Tibial artery (tissue), 4 donors: ENCODE data around the gene MEN1.

Experiments
- DNase-seq, 2 donors: peaks; one replicate each; pipeline ENCODE4 v3.0.0-alpha.2; 2019
- H3K27ac ChIP-seq, 2 donors: fragments of 200-600 bp; sonication (generic) in 1 of 2; 1 replicate in 1 of 2; 2 replicates in 1 of 2; pipeline ENCODE4 v1.5.1; 2018 to 2019; ENCODE audit warnings: mild to moderate bottlenecking in 1 of 2
- H3K27me3 ChIP-seq, 2 donors: fragments of 200-600 bp; sonication (generic) in 1 of 2; one replicate each; pipeline versions ENCODE4 v1.5.1 to v1.6.0; 2016 to 2019
- H3K36me3 ChIP-seq, 3 donors: fragments of 200-600 bp; sonication (generic) in 2 of 3; one replicate each; pipeline ENCODE4 v1.5.1; 2016 to 2019; ENCODE audit warnings: mild to moderate bottlenecking in 2 of 3
- H3K4me1 ChIP-seq, 4 donors: fragments of 200-600 bp; sonication (generic) in 2 of 4; 1 replicate in 3 of 4; 2 replicates in 1 of 4; pipeline ENCODE4 v1.5.1; 2016 to 2019
- H3K4me3 ChIP-seq, 2 donors: fragments of 200-600 bp; sonication (generic) in 1 of 2; 1 replicate in 1 of 2; 2 replicates in 1 of 2; pipeline ENCODE4 v1.5.1; 2018 to 2019; ENCODE audit warnings: mild to moderate bottlenecking in 2 of 2
- H3K9me3 ChIP-seq, 3 donors: fragments of 200-600 bp; sonication (generic) in 1 of 3; one replicate each; pipeline ENCODE4 v1.5.1; 2016 to 2019
- CTCF ChIP-seq, 2 experiments: fragments of 200-600 bp in 1 of 2; fragments of 450-650 bp in 1 of 2; IDR thresholded peaks; one replicate each; pipeline ENCODE4 v1.5.1; 2017 to 2019; ENCODE audit warnings: antibody characterized with exemption in 2 of 2, mild to moderate bottlenecking in 1 of 2, moderate library complexity in 1 of 2
- intact Hi-C: fragments of 100-400 bp; cut with DNase I; formaldehyde crosslinking; loops from one replicate; pipeline ENCODE4 v1.15.0; 2023; ENCODE audit warnings: low total_unique reads

Gene MEN1

GRCh38 chr11:64810271-64810890, at the start of gene MEN1:
MEN1 (minus strand) TSS chr11:64810551; CDS start chr11:64810109, 442 bp downstream.
- H3K4me3 ChIP-seq, result peak within 1 kb of the TSS; percentile 86 to 96
- H3K27ac ChIP-seq, result peak within 1 kb of the TSS; percentile 70 to 86
- H3K4me1 ChIP-seq, result peaks cover 0 to 17% (median 9%) of the 10 kb centered on the region in 4 donors
- TF ChIP-seq CTCF (IDR thresholded peaks at IDR 0.05), result no peak
- intact Hi-C loops, result no loop called here
- DNase-seq, result peak; percentile 97 to 99
- H3K27me3 ChIP-seq, result no peaks in the 10 kb centered on the region
- H3K36me3 ChIP-seq, result peaks cover 0 to 26% (median 12%) of the 10 kb centered on the region in 3 donors
- no peaks in the 10 kb centered on the region for H3K9me3 ChIP-seq

- intact Hi-C loops, result no loop called here
- H3K27me3 ChIP-seq, result no peaks in the 10 kb centered on the region
- H3K36me3 ChIP-seq, result peaks cover 16 to 31% (median 22%) of the 10 kb centered on the region in 3 donors
- peaks cover 6 to 97% (median 85%) of the 10 kb centered on the region in 4 donors for H3K4me1 ChIP-seq
- H3K27ac ChIP-seq, result peak overlapping the region; percentile 82 to 97
- TF ChIP-seq CTCF (IDR thresholded peaks at IDR 0.05), result no peak
- DNase-seq, result no peak
- H3K9me3 ChIP-seq, result no peaks in the 10 kb centered on the region
- no peak overlapping the region for H3K4me3 ChIP-seq
Measured at GRCh38 chr11:64859542-64860414, 49.4 kb upstream of the MEN1 start.

GRCh38 chr11:64858467-64859263, 48.3 kb upstream of the MEN1 start:
- no peak for TF ChIP-seq CTCF (IDR thresholded peaks at IDR 0.05)
- H3K36me3 ChIP-seq, result peaks cover 26 to 42% (median 32%) of the 10 kb centered on the region in 3 donors
- H3K4me3 ChIP-seq, result no peak overlapping the region
- peaks cover 6 to 98% (median 84%) of the 10 kb centered on the region in 4 donors for H3K4me1 ChIP-seq
- no peak for DNase-seq
- intact Hi-C loops, result no loop called here
- H3K27ac ChIP-seq, result peak overlapping the region; percentile 82 to 97
- no peaks in the 10 kb centered on the region for H3K9me3 ChIP-seq
- no peaks in the 10 kb centered on the region for H3K27me3 ChIP-seq

- peak overlapping the region; percentile 82 to 97 for H3K27ac ChIP-seq
- H3K36me3 ChIP-seq, result peaks cover 37 to 54% (median 41%) of the 10 kb centered on the region in 3 donors
Measured at GRCh38 chr11:64857485-64857884, 47.1 kb upstream of the MEN1 start.

More at GRCh38 chr11:64857485-64857884, 47.1 kb upstream of the MEN1 start:
- intact Hi-C loops, result no loop called here
- H3K27me3 ChIP-seq, result no peaks in the 10 kb centered on the region
- TF ChIP-seq CTCF (IDR thresholded peaks at IDR 0.05), result no peak
- H3K4me1 ChIP-seq, result peaks cover 6 to 96% (median 80%) of the 10 kb centered on the region in 4 donors
- DNase-seq, result no peak
- H3K9me3 ChIP-seq, result no peaks in the 10 kb centered on the region
- no peak overlapping the region for H3K4me3 ChIP-seq
